Stimulated activated CD8-positive, alpha-beta memory T cell treated with anti-CD3 and anti-CD28 coated beads, Interleukin-4, amount 100 ng/mL, for 24 hours (primary cell): ENCODE results near the gene DTX3L.

Source experiments
- DNase-seq: peaks from one replicate; pipeline ENCODE4 v3.0.0-alpha.2; 2020; ENCODE audit warnings: low read depth

Gene DTX3L

GRCh38 chr3:122564155-122564912 is at the start of gene DTX3L, which contains the start of gene PARP9:
DTX3L (plus strand) TSS chr3:122564338; CDS start chr3:122564427, 89 bp downstream.
PARP9 (minus strand) TSS chr3:122564300; CDS start chr3:122559620, 4,680 bp downstream.
- DNase-seq = peak; percentile 50

GRCh38 chr3:122515020-122515468 is 49.1 kb upstream of the DTX3L start:
- DNase-seq = no peak

- DNase-seq = no peak
These were observed 48.3 kb upstream of the DTX3L start for GRCh38 chr3:122515870-122516269.

GRCh38 chr3:122516846-122517360 is 47.2 kb upstream of the DTX3L start:
- DNase-seq = no peak

- DNase-seq = no peak
These were observed 44.4 kb upstream of the DTX3L start for GRCh38 chr3:122519693-122520092.

GRCh38 chr3:122520861-122521260 is 43.3 kb upstream of the DTX3L start:
- DNase-seq = no peak

GRCh38 chr3:122523317-122523716 is 40.8 kb upstream of the DTX3L start:
- no peak for DNase-seq

- no peak for DNase-seq
These were observed 34.0 kb upstream of the DTX3L start for GRCh38 chr3:122530164-122530563.

- DNase-seq = no peak
These were observed 30.7 kb upstream of the DTX3L start for GRCh38 chr3:122533480-122533879.

GRCh38 chr3:122533931-122534334 is 30.2 kb upstream of the DTX3L start:
- DNase-seq = no peak

GRCh38 chr3:122535964-122536631 is 28.0 kb upstream of the DTX3L start:
- no peak for DNase-seq

- no peak for DNase-seq
These were observed 27.5 kb upstream of the DTX3L start for GRCh38 chr3:122536632-122537001.

- DNase-seq = no peak
These were observed 25.1 kb upstream of the DTX3L start for GRCh38 chr3:122538956-122539490.

GRCh38 chr3:122546151-122546550 is 18.0 kb upstream of the DTX3L start:
- DNase-seq = no peak

- DNase-seq = no peak
These were observed 16.1 kb upstream of the DTX3L start for GRCh38 chr3:122548076-122548475.

- DNase-seq = no peak
These were observed 15.5 kb upstream of the DTX3L start for GRCh38 chr3:122548619-122549018.

GRCh38 chr3:122553171-122553570 is 11.0 kb upstream of the DTX3L start:
- no peak for DNase-seq

GRCh38 chr3:122555275-122556071 is 8.7 kb upstream of the DTX3L start:
- no peak for DNase-seq

GRCh38 chr3:122557356-122557755 is 6.8 kb upstream of the DTX3L start:
- DNase-seq = no peak

- no peak for DNase-seq
These were observed 5.5 kb upstream of the DTX3L start for GRCh38 chr3:122558605-122559004.

GRCh38 chr3:122559906-122560305 is 4.2 kb upstream of the DTX3L start:
- DNase-seq = no peak

GRCh38 chr3:122560680-122561079 is 3.5 kb upstream of the DTX3L start:
- DNase-seq = no peak
